KG1 (cell line): Measurements from ENCODE around the gene NCAM1.

ENCODE experiments used
- DNase-seq: peaks from one replicate; lab custom pipeline; 2025; lab: John Stamatoyannopoulos, UW

Gene NCAM1

GRCh38 chr11:113202431-113202830, 241.2 kb downstream of the NCAM1 start:
- no peak for DNase-seq

- DNase-seq: no peak
These were observed 242.0 kb downstream of the NCAM1 start for GRCh38 chr11:113203141-113203753.

- no peak for DNase-seq
These were observed 243.1 kb downstream of the NCAM1 start for GRCh38 chr11:113204280-113204679.

GRCh38 chr11:113213549-113213948, 252.3 kb downstream of the NCAM1 start:
- DNase-seq: no peak

- DNase-seq: no peak
These were observed 261.0 kb downstream of the NCAM1 start for GRCh38 chr11:113222241-113222640.

GRCh38 chr11:113234888-113235287, 273.7 kb downstream of the NCAM1 start:
- no peak for DNase-seq

GRCh38 chr11:113237261-113237660, 276.0 kb downstream of the NCAM1 start:
- no peak for DNase-seq

GRCh38 chr11:113238721-113239120, 277.5 kb downstream of the NCAM1 start:
- no peak for DNase-seq

- no peak for DNase-seq
These were observed 279.2 kb downstream of the NCAM1 start for GRCh38 chr11:113240389-113240788.

GRCh38 chr11:113240790-113241635, 279.8 kb downstream of the NCAM1 start:
- no peak for DNase-seq

GRCh38 chr11:113241636-113242054, 280.4 kb downstream of the NCAM1 start:
- no peak for DNase-seq

- DNase-seq: no peak
These were observed 280.8 kb downstream of the NCAM1 start for GRCh38 chr11:113242060-113242459.

- no peak for DNase-seq
These were observed 281.7 kb downstream of the NCAM1 start for GRCh38 chr11:113242767-113243397.

- no peak for DNase-seq
These were observed 282.5 kb downstream of the NCAM1 start for GRCh38 chr11:113243696-113244095.

- no peak for DNase-seq
These were observed 284.0 kb downstream of the NCAM1 start for GRCh38 chr11:113245216-113245615.

GRCh38 chr11:113247221-113247620, 286.0 kb downstream of the NCAM1 start:
- DNase-seq: no peak

GRCh38 chr11:113247966-113248365, 286.7 kb downstream of the NCAM1 start:
- DNase-seq: no peak

- no peak for DNase-seq
These were observed 287.7 kb downstream of the NCAM1 start for GRCh38 chr11:113248702-113249490.

GRCh38 chr11:113249491-113249763, 288.2 kb downstream of the NCAM1 start:
- no peak for DNase-seq

GRCh38 chr11:113249786-113250185, 288.6 kb downstream of the NCAM1 start:
- no peak for DNase-seq

GRCh38 chr11:113251281-113251680, 290.1 kb downstream of the NCAM1 start:
- no peak for DNase-seq

- no peak for DNase-seq
These were observed 292.2 kb downstream of the NCAM1 start for GRCh38 chr11:113253406-113253805.
